Subcutaneous abdominal adipose tissue (tissue), 5 donors: ENCODE data around the gene BRCA1.
"Not testable (repeated sequence)": the region's sequence is repeated elsewhere in the genome, so short reads cannot be mapped to it uniquely, and the experiment has no call there.

ENCODE experiments used
- H3K27ac ChIP-seq: one replicate; pipeline ENCODE4 v1.7.0; 2013; ENCODE audit warnings: low read depth, mild to moderate bottlenecking, inconsistent platforms, low read length, moderate library complexity
- H3K27me3 ChIP-seq, 5 donors: one replicate each; pipeline ENCODE4 v1.7.0; 2013; ENCODE audit warnings: low read length in 5 of 5, inconsistent platforms in 1 of 5; ENCODE audit not compliant: control insufficient read depth in 5 of 5, insufficient read depth in 4 of 5
- H3K36me3 ChIP-seq, 5 donors: one replicate each; pipeline ENCODE4 v1.7.0; 2013; ENCODE audit warnings: low read length in 5 of 5; ENCODE audit not compliant: control insufficient read depth in 5 of 5, insufficient read depth in 5 of 5
- H3K4me1 ChIP-seq, 5 donors: one replicate each; pipeline ENCODE4 v1.7.0; 2013; ENCODE audit warnings: low read length in 5 of 5, mild to moderate bottlenecking in 3 of 5, moderate library complexity in 1 of 5; ENCODE audit not compliant: control insufficient read depth in 5 of 5, insufficient read depth in 5 of 5
- H3K4me3 ChIP-seq, 5 donors: one replicate each; pipeline ENCODE4 v1.7.0; 2013; ENCODE audit warnings: low read length in 5 of 5, low read depth in 1 of 5
- H3K9ac ChIP-seq, 5 donors: one replicate each; pipeline ENCODE4 v1.7.0; 2013; ENCODE audit warnings: low read length in 5 of 5, mild to moderate bottlenecking in 4 of 5, moderate library complexity in 3 of 5
- H3K9me3 ChIP-seq, 5 donors: one replicate each; pipeline ENCODE4 v1.7.0; 2013; ENCODE audit warnings: low read length in 5 of 5; ENCODE audit not compliant: control insufficient read depth in 5 of 5
- donor health status: healthy.
- donor health status: healthy.
- donor health status: healthy.
- donor health status: healthy.
- donor health status: healthy.

BRCA1 gene

GRCh38 chr17:43070872-43071271 is 54.3 kb downstream of the BRCA1 start:
- Histone ChIP-seq H3K36me3 (peaks cover 0 to 4% (median 0%) of the 10 kb centered on the region in 5 donors), H3K27me3 (no peaks in the 10 kb centered on the region), H3K4me1 (peaks cover 0 to 17% (median 0%) of the 10 kb centered on the region in 5 donors), H3K9ac (no peak overlapping the region), H3K9me3 (no peaks in the 10 kb centered on the region), H3K4me3 (no peak overlapping the region), H3K27ac (no peak overlapping the region)

GRCh38 chr17:43070257-43070656 is 54.9 kb downstream of the BRCA1 start:
- Histone ChIP-seq H3K9ac (no peak overlapping the region), H3K27me3 (no peaks in the 10 kb centered on the region), H3K9me3 (no peaks in the 10 kb centered on the region), H3K27ac (no peak overlapping the region), H3K4me1 (peaks cover 0 to 17% (median 0%) of the 10 kb centered on the region in 5 donors), H3K4me3 (no peak overlapping the region), H3K36me3 (peaks cover 0 to 4% (median 0%) of the 10 kb centered on the region in 5 donors)

GRCh38 chr17:43069368-43069898 is 55.7 kb downstream of the BRCA1 start:
- Histone ChIP-seq H3K9me3 (no peaks in the 10 kb centered on the region), H3K4me1 (peaks cover 0 to 17% (median 0%) of the 10 kb centered on the region in 5 donors), H3K9ac (no peak overlapping the region), H3K4me3 (no peak overlapping the region), H3K27me3 (no peaks in the 10 kb centered on the region), H3K36me3 (peaks cover 0 to 4% (median 0%) of the 10 kb centered on the region in 5 donors), H3K27ac (no peak overlapping the region)

GRCh38 chr17:43068570-43069367 is 56.4 kb downstream of the BRCA1 start:
- Histone ChIP-seq H3K27me3 (no peaks in the 10 kb centered on the region), H3K4me1 (peaks cover 0 to 17% (median 0%) of the 10 kb centered on the region in 5 donors), H3K9me3 (no peaks in the 10 kb centered on the region), H3K9ac (no peak overlapping the region), H3K4me3 (no peak overlapping the region), H3K36me3 (peaks cover 0 to 4% (median 0%) of the 10 kb centered on the region in 5 donors), H3K27ac (no peak overlapping the region)

GRCh38 chr17:43062984-43063638 is 62.1 kb downstream of the BRCA1 start:
- no peak overlapping the region for H3K9ac ChIP-seq

GRCh38 chr17:43056051-43056450 is 69.1 kb downstream of the BRCA1 start:
- Histone ChIP-seq H3K27ac (no peak overlapping the region), H3K36me3 (peaks cover 0 to 13% (median 6%) of the 10 kb centered on the region in 5 donors), H3K9ac (no peak overlapping the region), H3K27me3 (no peaks in the 10 kb centered on the region), H3K4me1 (no peaks in the 10 kb centered on the region), H3K4me3 (no peak overlapping the region), H3K9me3 (no peaks in the 10 kb centered on the region)

More at GRCh38 chr17:43062984-43063638, 62.1 kb downstream of the BRCA1 start:
- peaks cover 0 to 7% (median 2%) of the 10 kb centered on the region in 5 donors for H3K36me3 ChIP-seq
- H3K27me3 ChIP-seq, result no peaks in the 10 kb centered on the region
- no peaks in the 10 kb centered on the region for H3K4me1 ChIP-seq
- no peak overlapping the region for H3K4me3 ChIP-seq
- H3K9me3 ChIP-seq, result no peaks in the 10 kb centered on the region
- no peak overlapping the region for H3K27ac ChIP-seq

GRCh38 chr17:43053008-43053407 is 72.2 kb downstream of the BRCA1 start:
- H3K4me3 ChIP-seq, H3K27me3 ChIP-seq, H3K4me1 ChIP-seq, H3K27ac ChIP-seq, H3K9ac ChIP-seq, H3K9me3 ChIP-seq: not testable (repeated sequence)
- H3K36me3 ChIP-seq, result peaks cover 0 to 13% (median 6%) of the 10 kb centered on the region in 5 donors

GRCh38 chr17:43051969-43052368 is 73.2 kb downstream of the BRCA1 start:
- no peaks in the 10 kb centered on the region for H3K4me1 ChIP-seq
- H3K27me3 ChIP-seq, result no peaks in the 10 kb centered on the region
- H3K36me3 ChIP-seq, result peaks cover 0 to 13% (median 6%) of the 10 kb centered on the region in 5 donors
- H3K27ac ChIP-seq, result no peak overlapping the region
- H3K9ac ChIP-seq, result no peak overlapping the region
- H3K9me3 ChIP-seq, result no peaks in the 10 kb centered on the region
- no peak overlapping the region for H3K4me3 ChIP-seq

GRCh38 chr17:43044024-43044423 is 81.1 kb downstream of the BRCA1 start:
- no peak overlapping the region for H3K9ac ChIP-seq
- peaks cover 0 to 6% (median 0%) of the 10 kb centered on the region in 5 donors for H3K36me3 ChIP-seq
- no peaks in the 10 kb centered on the region for H3K9me3 ChIP-seq
- H3K27ac ChIP-seq, result no peak overlapping the region
- no peak overlapping the region for H3K4me3 ChIP-seq
- no peaks in the 10 kb centered on the region for H3K4me1 ChIP-seq
- no peaks in the 10 kb centered on the region for H3K27me3 ChIP-seq

- no peak overlapping the region for H3K9ac ChIP-seq
- H3K9me3 ChIP-seq, result no peaks in the 10 kb centered on the region
- H3K27ac ChIP-seq, result no peak overlapping the region
- no peaks in the 10 kb centered on the region for H3K27me3 ChIP-seq
- no peak overlapping the region for H3K4me3 ChIP-seq
- H3K36me3 ChIP-seq, result peaks cover 0 to 6% (median 0%) of the 10 kb centered on the region in 5 donors
- H3K4me1 ChIP-seq, result no peaks in the 10 kb centered on the region
These were observed 81.9 kb downstream of the BRCA1 start for GRCh38 chr17:43043307-43043706.
